Lower leg skin (tissue), 3 donors: ENCODE data around the gene CCDC51.

Experiments
- CTCF ChIP-seq, 3 donors: fragments of 450-650 bp; IDR thresholded peaks; one replicate each; pipeline ENCODE4 v1.5.1; 2016; ENCODE audit warnings: antibody characterized with exemption in 3 of 3, mild to moderate bottlenecking in 3 of 3, moderate library complexity in 2 of 3
- POLR2A ChIP-seq, 2 donors: fragments of 450-650 bp; IDR thresholded peaks; one replicate each; pipeline ENCODE4 v1.6.1; 2016 to 2017; ENCODE audit warnings: antibody characterized with exemption in 2 of 2, mild to moderate bottlenecking in 1 of 2, moderate library complexity in 1 of 2

- TF ChIP-seq CTCF (IDR thresholded peaks at IDR 0.05) (no peak), POLR2A (IDR thresholded peaks at IDR 0.05) (no peak)
These were observed 10.5 kb downstream of the CCDC51 start for GRCh38 chr3:48429317-48429959.
